ENCODE data around the gene MCC.

DNA sequence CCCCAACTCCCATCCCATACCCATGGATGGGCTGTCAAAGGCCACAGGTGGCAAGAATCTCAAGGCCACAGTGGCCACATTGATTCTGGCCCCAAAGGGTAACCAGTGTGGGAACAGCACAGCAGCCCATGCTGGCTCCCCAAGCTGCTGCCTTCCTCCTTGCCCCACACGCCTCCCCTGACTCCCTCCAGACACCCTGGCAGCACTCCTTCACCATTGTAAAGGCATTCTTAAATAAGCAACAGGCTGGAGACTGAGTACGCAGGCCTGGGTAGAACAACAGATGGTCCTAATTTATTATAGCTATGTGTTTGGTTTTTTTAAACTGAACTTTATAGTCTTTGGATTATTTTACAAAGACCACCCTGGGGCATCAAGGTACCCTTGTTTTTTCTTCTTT is 212.3 kb downstream of the MCC start:
- TF ChIP-seq POLR2AphosphoS5 (IDR thresholded peaks at IDR 0.05; ENCODE audit: low read depth, low read length): no peak
- TF ChIP-seq, protein P1, sequence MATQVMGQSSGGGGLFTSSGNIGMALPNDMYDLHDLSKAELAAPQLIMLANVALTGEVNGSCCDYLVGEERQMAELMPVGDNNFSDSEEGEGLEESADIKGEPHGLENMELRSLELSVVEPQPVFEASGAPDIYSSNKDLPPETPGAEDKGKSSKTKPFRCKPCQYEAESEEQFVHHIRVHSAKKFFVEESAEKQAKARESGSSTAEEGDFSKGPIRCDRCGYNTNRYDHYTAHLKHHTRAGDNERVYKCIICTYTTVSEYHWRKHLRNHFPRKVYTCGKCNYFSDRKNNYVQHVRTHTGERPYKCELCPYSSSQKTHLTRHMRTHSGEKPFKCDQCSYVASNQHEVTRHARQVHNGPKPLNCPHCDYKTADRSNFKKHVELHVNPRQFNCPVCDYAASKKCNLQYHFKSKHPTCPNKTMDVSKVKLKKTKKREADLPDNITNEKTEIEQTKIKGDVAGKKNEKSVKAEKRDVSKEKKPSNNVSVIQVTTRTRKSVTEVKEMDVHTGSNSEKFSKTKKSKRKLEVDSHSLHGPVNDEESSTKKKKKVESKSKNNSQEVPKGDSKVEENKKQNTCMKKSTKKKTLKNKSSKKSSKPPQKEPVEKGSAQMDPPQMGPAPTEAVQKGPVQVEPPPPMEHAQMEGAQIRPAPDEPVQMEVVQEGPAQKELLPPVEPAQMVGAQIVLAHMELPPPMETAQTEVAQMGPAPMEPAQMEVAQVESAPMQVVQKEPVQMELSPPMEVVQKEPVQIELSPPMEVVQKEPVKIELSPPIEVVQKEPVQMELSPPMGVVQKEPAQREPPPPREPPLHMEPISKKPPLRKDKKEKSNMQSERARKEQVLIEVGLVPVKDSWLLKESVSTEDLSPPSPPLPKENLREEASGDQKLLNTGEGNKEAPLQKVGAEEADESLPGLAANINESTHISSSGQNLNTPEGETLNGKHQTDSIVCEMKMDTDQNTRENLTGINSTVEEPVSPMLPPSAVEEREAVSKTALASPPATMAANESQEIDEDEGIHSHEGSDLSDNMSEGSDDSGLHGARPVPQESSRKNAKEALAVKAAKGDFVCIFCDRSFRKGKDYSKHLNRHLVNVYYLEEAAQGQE (IDR thresholded peaks at IDR 0.05; ENCODE audit: insufficient read depth in 1 of 2, low read depth in 2 of 2, low read length in 2 of 2): no peak
